ENCODE results near the gene MAJIN.

The MAJIN gene

DNA sequence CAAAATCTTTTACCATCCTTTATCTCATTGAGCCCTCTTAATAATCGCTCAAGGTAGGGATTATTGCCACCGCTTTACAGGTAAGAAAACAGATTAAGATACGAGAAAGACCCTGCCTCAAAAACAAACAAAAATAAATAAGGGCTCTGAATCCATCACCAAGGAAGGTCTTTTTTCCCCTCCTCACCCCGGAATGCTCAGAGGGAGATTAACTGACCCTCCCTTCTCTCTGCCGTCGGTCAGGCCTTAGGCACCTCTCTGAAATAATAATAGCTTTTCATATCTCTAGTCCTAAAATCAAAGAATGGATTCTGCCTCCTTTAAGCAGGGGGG, 54.3 kb downstream of the MAJIN start:
- Histone ChIP-seq H3K4me3 (ENCODE audit: low read depth, low read length) (peak overlapping the region; percentile 42), H3K4me1 (ENCODE audit: control insufficient read depth, insufficient read depth, low read length) (no peaks in the 10 kb centered on the region), H3K9me3 (ENCODE audit: control insufficient read depth, insufficient read depth, low read depth, low read length) (no peaks in the 10 kb centered on the region), H3K36me3 (ENCODE audit: control insufficient read depth in 2 of 2, insufficient read depth in 1 of 2, low read length in 2 of 2) (peaks cover 0 to 19% of the 10 kb centered on the region in 2 experiments; a peak in 1 of 3 replicates), H3K27ac (ENCODE audit: extremely low read depth, low read depth, low read length) (peak overlapping the region; percentile 38)
- ChIA-PET CTCF (interaction anchor here (0.6 to 1.6 kb wide), 4 partner anchors 47 to 112 kb away, joined by 3 to 5 read pairs (median 4); partner anchors contain the start of genes BATF2 and CDC42BPG), POLR2A (interaction anchor here (1.7 kb wide), 1 partner anchor 123 kb away, joined by 5 read pairs; the partner anchor contains the start of gene SAC3D1)
- TF ChIP-seq ZNF140 (tag by site-specific recombination; IDR thresholded peaks at IDR 0.05): no peak
- peak; percentile 33; the same call in 1 of the 2 replicates for TF ChIP-seq WT1 (tag by site-specific recombination; IDR thresholded peaks at IDR 0.05)
- TF ChIP-seq KLF10 (tag by site-specific recombination; IDR thresholded peaks at IDR 0.05): no peak
- TF ChIP-seq ZBTB20 (tag by site-specific recombination; IDR thresholded peaks at IDR 0.05): no peak; the same call in 1 of the 2 replicates
- peak; percentile 65 for TF ChIP-seq ZBTB48 (tag by site-specific recombination; IDR thresholded peaks at IDR 0.05)
- no peak for TF ChIP-seq ZNF660 (tag by site-specific recombination; IDR thresholded peaks at IDR 0.05)
- TF ChIP-seq GFI1B (tag by site-specific recombination; IDR thresholded peaks at IDR 0.05): no peak
- TF ChIP-seq ZNF2 (tag by site-specific recombination; IDR thresholded peaks at IDR 0.05): no peak
- TF ChIP-seq ZNF121 (tag by site-specific recombination; IDR thresholded peaks at IDR 0.05): no peak
- TF ChIP-seq, protein P1, sequence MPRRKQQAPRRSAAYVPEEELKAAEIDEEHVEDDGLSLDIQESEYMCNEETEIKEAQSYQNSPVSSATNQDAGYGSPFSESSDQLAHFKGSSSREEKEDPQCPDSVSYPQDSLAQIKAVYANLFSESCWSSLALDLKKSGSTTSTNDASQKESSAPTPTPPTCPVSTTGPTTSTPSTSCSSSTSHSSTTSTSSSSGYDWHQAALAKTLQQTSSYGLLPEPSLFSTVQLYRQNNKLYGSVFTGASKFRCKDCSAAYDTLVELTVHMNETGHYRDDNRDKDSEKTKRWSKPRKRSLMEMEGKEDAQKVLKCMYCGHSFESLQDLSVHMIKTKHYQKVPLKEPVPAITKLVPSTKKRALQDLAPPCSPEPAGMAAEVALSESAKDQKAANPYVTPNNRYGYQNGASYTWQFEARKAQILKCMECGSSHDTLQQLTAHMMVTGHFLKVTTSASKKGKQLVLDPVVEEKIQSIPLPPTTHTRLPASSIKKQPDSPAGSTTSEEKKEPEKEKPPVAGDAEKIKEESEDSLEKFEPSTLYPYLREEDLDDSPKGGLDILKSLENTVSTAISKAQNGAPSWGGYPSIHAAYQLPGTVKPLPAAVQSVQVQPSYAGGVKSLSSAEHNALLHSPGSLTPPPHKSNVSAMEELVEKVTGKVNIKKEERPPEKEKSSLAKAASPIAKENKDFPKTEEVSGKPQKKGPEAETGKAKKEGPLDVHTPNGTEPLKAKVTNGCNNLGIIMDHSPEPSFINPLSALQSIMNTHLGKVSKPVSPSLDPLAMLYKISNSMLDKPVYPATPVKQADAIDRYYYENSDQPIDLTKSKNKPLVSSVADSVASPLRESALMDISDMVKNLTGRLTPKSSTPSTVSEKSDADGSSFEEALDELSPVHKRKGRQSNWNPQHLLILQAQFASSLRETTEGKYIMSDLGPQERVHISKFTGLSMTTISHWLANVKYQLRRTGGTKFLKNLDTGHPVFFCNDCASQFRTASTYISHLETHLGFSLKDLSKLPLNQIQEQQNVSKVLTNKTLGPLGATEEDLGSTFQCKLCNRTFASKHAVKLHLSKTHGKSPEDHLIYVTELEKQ (tag by site-specific recombination; IDR thresholded peaks at IDR 0.05; ENCODE audit: borderline replicate concordance): no peak
- TF ChIP-seq ZNF23 (tag by site-specific recombination; IDR thresholded peaks at IDR 0.05; ENCODE audit: borderline replicate concordance): no peak
- TF ChIP-seq EGR2 (tag by site-specific recombination; IDR thresholded peaks at IDR 0.05; ENCODE audit: low read depth): no peak
- TF ChIP-seq, protein P2, sequence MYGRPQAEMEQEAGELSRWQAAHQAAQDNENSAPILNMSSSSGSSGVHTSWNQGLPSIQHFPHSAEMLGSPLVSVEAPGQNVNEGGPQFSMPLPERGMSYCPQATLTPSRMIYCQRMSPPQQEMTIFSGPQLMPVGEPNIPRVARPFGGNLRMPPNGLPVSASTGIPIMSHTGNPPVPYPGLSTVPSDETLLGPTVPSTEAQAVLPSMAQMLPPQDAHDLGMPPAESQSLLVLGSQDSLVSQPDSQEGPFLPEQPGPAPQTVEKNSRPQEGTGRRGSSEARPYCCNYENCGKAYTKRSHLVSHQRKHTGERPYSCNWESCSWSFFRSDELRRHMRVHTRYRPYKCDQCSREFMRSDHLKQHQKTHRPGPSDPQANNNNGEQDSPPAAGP (tag by site-specific recombination; IDR thresholded peaks at IDR 0.05): 0 out of 2 replicates have a peak, but pooled peaks have one; percentile 19
- no peak for TF ChIP-seq ZSCAN23 (tag by site-specific recombination; IDR thresholded peaks at IDR 0.05)
- no peak for TF ChIP-seq ZNF302 (tag by site-specific recombination; IDR thresholded peaks at IDR 0.05; ENCODE audit: low read depth)
- no peak for TF ChIP-seq BCL11A (tag by site-specific recombination; IDR thresholded peaks at IDR 0.05; ENCODE audit: low read depth)
- TF ChIP-seq, protein P3, sequence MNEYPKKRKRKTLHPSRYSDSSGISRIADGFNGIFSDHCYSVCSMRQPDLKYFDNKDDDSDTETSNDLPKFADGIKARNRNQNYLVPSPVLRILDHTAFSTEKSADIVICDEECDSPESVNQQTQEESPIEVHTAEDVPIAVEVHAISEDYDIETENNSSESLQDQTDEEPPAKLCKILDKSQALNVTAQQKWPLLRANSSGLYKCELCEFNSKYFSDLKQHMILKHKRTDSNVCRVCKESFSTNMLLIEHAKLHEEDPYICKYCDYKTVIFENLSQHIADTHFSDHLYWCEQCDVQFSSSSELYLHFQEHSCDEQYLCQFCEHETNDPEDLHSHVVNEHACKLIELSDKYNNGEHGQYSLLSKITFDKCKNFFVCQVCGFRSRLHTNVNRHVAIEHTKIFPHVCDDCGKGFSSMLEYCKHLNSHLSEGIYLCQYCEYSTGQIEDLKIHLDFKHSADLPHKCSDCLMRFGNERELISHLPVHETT (tag by site-specific recombination; IDR thresholded peaks at IDR 0.05): no peak
- no peak for TF ChIP-seq ZNF133 (tag by site-specific recombination; IDR thresholded peaks at IDR 0.05)
- TF ChIP-seq, protein P4, sequence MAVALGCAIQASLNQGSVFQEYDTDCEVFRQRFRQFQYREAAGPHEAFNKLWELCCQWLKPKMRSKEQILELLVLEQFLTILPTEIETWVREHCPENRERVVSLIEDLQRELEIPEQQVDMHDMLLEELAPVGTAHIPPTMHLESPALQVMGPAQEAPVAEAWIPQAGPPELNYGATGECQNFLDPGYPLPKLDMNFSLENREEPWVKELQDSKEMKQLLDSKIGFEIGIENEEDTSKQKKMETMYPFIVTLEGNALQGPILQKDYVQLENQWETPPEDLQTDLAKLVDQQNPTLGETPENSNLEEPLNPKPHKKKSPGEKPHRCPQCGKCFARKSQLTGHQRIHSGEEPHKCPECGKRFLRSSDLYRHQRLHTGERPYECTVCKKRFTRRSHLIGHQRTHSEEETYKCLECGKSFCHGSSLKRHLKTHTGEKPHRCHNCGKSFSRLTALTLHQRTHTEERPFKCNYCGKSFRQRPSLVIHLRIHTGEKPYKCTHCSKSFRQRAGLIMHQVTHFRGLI (tag by site-specific recombination; IDR thresholded peaks at IDR 0.05): 0 out of 2 replicates have a peak, but pooled peaks have one; percentile 4
- no peak for TF ChIP-seq ZNF394 (tag by site-specific recombination; IDR thresholded peaks at IDR 0.05; ENCODE audit: borderline replicate concordance)
- TF ChIP-seq, protein P5, sequence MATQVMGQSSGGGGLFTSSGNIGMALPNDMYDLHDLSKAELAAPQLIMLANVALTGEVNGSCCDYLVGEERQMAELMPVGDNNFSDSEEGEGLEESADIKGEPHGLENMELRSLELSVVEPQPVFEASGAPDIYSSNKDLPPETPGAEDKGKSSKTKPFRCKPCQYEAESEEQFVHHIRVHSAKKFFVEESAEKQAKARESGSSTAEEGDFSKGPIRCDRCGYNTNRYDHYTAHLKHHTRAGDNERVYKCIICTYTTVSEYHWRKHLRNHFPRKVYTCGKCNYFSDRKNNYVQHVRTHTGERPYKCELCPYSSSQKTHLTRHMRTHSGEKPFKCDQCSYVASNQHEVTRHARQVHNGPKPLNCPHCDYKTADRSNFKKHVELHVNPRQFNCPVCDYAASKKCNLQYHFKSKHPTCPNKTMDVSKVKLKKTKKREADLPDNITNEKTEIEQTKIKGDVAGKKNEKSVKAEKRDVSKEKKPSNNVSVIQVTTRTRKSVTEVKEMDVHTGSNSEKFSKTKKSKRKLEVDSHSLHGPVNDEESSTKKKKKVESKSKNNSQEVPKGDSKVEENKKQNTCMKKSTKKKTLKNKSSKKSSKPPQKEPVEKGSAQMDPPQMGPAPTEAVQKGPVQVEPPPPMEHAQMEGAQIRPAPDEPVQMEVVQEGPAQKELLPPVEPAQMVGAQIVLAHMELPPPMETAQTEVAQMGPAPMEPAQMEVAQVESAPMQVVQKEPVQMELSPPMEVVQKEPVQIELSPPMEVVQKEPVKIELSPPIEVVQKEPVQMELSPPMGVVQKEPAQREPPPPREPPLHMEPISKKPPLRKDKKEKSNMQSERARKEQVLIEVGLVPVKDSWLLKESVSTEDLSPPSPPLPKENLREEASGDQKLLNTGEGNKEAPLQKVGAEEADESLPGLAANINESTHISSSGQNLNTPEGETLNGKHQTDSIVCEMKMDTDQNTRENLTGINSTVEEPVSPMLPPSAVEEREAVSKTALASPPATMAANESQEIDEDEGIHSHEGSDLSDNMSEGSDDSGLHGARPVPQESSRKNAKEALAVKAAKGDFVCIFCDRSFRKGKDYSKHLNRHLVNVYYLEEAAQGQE (tag by site-specific recombination; IDR thresholded peaks at IDR 0.05): no peak
- no peak for TF ChIP-seq ZNF521 (tag by site-specific recombination; IDR thresholded peaks at IDR 0.05)
- TF ChIP-seq, protein P6, sequence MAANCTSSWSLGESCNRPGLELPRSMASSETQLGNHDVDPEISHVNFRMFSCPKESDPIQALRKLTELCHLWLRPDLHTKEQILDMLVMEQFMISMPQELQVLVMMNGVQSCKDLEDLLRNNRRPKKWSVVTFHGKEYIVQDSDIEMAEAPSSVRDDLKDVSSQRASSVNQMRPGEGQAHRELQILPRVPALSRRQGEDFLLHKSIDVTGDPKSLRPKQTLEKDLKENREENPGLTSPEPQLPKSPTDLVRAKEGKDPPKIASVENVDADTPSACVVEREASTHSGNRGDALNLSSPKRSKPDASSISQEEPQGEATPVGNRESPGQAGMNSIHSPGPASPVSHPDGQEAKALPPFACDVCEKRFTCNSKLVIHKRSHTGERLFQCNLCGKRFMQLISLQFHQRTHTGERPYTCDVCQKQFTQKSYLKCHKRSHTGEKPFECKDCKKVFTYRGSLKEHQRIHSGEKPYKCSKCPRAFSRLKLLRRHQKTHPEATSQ (tag by site-specific recombination; IDR thresholded peaks at IDR 0.05): no peak
- no peak for TF ChIP-seq ZSCAN30 (tag by site-specific recombination; IDR thresholded peaks at IDR 0.05)
- TF ChIP-seq, protein P7, sequence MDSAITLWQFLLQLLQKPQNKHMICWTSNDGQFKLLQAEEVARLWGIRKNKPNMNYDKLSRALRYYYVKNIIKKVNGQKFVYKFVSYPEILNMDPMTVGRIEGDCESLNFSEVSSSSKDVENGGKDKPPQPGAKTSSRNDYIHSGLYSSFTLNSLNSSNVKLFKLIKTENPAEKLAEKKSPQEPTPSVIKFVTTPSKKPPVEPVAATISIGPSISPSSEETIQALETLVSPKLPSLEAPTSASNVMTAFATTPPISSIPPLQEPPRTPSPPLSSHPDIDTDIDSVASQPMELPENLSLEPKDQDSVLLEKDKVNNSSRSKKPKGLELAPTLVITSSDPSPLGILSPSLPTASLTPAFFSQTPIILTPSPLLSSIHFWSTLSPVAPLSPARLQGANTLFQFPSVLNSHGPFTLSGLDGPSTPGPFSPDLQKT (IDR thresholded peaks at IDR 0.05; ENCODE audit: borderline replicate concordance, low read depth, low read length): no peak

All from HEK293 (cell line).